G401.6 (cell line): ENCODE measurements around the gene MRPL23.

Experiments
- FAIRE-seq: peaks from 2 replicates; lab custom pipeline; 2012; peaks lifted over from hg19 to GRCh38; lab: Jason Lieb, UNC

The MRPL23 gene

DNA sequence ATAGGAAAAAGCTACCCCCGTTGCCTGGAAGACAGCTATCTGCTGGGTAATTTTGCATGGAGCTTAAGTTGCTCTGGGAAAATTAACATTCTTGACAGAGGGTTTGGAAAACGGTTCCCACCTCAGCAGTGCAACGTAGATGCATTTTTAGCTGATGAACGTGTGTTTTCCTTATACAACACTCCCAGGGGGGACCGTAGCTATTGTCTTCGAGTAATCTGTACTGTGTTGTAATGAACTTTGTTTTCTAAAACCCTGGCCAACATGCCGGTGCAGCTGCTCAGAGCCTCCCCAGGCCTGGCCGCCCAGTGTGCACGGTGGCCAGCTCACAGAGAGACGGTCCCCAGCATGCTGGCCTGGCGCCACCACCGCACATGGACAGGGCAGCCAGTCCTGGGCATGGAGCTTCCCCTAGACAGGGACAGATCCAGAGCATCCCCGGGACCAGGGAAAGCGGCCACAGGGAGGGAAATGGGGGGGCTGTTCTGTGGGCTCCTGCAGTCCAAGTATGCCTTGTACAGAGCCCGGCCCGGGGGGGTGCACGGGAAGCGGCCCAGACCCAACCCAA lies 25.5 kb upstream of the MRPL23 start:
- FAIRE-seq: no peak

- FAIRE-seq: no peak
These were observed 24.6 kb upstream of the MRPL23 start for GRCh38 chr11:1922481-1923081.

DNA sequence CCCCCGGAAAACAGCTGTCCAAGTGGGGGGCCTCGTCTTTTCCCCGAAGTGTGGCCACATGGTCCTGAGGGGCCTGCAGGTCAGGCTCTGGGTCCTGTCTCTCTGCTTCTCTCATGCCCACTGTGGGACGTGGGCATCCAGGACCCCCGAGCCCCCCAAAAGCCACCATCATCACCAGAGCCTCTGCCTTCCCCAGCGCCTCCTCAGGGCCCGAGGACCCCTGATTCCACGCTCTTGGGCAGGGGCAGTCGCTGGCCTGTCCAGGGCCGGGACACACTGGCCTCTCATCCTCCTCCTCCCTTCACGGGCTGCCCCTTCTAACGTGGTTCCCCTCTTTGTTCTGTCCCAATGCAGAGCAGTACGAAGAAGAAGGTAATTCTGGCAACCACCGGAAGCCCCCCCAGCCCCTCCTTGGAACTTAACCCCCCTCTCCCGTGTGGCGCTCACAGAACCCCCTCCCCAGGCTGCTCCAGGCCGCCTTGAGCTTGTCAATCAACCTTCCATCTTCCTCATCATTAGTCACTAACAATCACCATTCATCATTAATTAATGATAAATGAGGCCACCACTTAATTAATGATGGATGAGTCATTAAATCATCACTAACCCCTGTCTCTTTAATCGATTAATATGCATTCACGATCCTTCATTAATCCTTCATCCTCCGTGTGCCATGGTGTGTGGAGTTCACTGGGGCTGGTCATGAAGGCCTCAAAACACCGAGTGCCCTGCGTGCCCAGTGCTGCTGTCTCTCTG lies 23.8 kb upstream of the MRPL23 start:
- no peak for FAIRE-seq

GRCh38 chr11:1924181-1924580 lies 23.0 kb upstream of the MRPL23 start:
- FAIRE-seq: no peak

DNA sequence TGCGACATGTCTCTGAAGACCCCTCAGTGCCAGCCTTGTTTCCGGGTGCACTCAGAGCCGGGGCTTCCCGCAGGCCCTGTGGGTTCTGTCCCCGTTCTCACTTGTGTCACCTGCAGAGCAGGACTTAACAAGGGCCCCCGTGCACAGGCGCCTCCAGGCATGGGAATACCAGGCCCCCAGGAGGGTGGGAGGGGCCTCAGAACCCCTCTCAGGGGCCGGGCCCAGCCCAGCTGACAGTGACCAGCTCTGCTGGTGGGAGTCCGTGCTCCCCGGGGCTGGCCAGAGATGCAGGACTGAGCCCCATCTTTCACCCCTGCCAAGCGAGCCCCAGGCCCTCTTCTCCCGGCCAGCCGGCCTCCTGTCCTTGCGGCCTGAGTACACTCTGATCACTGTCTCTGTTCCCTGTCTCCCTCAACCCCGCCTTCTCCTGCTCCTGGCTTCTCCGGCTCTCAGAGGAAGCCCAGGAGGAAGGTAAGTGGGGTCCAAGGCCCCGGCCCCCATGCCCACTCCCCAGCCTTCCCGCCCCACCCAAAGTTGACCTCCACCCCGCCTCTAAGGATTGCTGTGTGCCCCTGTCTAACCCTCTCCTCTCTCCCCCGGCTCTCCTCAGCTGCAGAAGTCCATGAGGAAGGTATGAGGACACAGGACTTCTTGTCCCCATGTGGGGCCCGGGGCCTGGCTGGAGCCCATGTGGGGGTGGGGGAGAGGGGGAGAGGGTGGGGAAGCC lies 22.3 kb upstream of the MRPL23 start:
- FAIRE-seq: no peak

DNA sequence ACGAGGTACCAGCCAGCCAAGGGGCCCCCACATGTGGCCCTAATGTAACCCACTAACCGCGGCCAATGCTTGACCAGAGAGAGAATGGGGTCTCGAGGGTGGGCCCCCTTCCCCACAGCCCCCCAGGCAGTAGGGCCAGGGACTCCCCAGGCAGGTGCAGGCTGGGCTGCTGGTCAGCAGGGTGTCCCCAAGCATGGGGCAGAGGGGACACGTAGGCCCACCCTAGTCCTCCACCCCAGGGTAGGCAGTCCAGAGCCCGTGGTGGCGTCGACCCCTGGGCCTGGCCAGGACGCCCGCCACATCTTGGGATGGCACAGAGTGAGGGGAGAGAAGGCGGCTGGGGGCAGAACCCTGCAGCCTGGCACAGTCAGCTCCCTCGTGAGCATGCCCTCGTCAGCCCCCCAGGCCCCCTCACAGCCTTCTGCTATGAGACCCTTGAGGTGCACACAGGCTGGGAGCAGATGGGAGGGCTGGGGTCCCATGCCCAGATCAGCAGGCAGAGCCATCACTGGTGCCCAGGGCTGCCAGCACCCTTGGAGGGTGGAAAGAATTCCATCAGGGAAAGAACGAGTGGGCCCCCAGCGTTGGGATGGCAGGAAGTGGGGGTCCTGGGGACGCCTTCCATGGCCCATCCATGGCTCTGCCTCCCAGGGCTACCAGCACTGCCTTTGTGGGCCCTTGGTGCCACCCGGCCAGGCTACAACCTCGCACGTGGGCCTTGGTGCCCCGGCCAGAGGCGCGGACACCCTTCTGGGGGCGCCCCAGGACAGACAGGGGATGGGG lies 21.6 kb upstream of the MRPL23 start:
- no peak for FAIRE-seq

DNA sequence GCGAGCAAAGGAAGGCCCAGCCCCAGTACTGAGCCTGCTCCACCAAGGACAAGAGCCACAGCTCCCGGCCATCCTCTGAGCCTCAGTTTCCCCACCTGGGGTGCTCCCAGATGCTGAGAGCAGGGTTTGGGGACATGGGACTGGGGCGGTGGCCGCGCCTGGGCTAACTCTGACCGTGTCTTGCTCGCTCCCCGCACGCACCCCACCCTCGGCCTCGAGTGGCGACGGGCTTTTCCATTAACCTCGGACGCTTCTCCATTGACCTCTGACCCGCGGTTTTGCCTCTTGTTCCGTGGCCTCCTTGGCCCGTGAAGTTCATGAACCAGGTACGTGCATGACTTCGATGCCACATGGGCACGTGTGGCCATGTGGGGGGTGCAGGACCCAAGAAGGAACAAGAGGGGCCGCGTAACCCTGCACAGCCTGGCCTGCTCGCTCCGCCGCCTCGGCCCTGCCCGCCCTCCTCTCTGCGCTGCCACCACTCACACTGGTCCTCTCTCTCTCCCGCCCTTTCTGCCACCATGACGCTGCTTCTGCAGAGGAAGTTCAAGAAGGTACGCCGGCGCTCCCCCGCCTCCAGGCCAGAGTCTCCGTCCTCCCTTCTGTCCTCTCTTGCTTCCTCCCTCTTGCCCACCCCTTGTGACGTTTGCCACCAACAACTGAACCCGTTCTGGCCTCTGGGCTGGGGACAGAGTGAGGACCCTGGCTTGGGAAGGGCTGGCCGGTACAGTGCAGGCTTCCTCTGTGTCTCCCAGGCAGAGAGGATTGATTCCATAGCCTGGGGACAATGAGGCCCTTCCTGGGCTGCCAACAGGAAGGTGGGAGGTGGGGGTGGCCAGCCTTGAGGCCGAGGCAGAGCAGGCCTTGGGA lies 20.7 kb upstream of the MRPL23 start:
- no peak for FAIRE-seq

- no peak for FAIRE-seq
These were observed 19.9 kb upstream of the MRPL23 start for GRCh38 chr11:1927026-1927847.

- no peak for FAIRE-seq
These were observed 19.2 kb upstream of the MRPL23 start for GRCh38 chr11:1927848-1928469.

GRCh38 chr11:1928470-1928890 lies 18.7 kb upstream of the MRPL23 start:
- FAIRE-seq: no peak

DNA sequence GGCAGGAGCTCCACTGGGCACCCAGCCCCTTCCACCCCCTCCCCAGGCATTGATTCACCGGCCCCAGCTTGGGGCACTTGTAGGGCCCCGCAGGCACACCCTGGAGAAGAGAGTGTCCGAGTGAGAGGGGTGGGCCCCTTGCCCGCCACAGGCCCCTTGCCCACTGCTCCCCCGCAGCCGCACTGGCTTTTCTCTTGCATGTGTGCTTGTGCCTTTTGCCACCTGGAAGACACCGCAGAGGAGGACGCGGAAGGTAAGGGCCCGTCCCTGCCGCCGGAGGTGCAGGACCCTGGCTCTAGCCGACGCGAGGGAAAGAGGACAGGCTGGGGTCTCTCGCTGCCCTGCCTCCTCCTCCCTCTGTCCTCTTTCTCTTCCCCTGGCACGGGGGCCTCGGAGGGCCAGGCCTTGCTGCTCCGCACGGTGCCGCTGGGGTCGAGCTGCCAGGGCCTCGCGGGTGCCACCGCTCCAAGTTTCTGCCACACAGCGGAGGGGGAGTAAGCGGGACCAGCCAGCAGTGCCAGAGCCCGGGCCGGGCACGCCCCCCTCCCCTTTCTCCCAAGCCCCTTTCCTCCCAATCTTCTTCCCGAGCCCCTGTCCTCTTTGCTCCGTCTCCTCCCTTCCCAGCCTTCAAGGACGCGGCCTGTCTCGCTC lies 18.1 kb upstream of the MRPL23 start:
- no peak for FAIRE-seq

- FAIRE-seq: no peak
These were observed 17.3 kb upstream of the MRPL23 start for GRCh38 chr11:1929621-1930461.

DNA sequence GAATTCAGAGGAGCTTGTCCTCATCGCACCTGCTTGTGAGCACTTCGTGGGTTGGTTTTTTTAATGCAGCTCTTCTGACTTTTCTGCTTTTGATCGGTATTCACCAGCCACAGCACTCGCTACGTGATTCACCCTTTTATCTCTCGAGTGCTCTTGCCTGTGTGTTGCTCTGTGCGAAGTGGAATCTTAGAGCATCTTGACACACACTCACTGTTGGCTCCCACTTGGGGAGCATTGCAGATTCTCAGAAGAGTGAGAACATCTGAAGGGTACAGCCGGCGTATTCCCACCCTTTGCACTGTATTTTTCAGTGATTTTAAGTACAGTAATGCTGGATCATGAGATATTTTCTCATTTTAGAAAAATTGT lies 16.7 kb upstream of the MRPL23 start:
- FAIRE-seq: no peak

DNA sequence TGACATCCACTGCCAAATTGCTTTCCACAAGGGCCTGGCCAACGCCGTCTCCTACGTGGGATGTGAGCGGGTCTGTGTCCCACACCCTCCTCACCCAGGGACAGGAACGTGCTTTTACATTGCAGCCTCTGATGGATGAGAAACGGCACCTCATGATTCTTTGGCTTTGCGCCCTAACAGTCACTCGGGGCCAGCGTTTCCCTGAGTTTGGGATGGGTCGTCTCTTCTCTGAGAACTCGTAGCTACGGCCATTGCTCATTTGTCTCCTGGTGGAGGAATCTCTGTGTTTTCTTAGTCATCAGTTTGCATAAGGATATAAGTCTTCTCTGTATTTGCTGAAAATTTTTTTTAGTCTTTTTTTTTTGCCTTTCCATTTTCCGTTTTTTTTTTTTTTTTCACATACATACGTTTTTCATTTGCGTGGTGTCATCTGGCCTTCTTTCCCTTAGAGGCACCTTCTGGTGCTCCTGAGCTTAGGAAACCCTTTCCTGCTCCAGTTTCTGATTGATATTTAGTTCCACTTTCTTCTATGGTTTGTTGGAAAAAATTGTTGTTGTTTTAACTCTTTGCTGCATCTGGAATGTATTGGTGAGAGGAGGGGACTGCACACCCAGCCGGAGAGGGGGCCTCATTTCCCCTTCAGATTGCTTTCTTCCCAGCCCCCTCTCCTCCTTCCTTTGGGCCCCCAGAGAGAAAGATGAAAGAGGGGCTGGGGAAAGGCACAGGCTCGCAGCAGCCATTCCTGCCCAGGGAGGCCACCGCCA lies 15.6 kb upstream of the MRPL23 start:
- FAIRE-seq: no peak

DNA sequence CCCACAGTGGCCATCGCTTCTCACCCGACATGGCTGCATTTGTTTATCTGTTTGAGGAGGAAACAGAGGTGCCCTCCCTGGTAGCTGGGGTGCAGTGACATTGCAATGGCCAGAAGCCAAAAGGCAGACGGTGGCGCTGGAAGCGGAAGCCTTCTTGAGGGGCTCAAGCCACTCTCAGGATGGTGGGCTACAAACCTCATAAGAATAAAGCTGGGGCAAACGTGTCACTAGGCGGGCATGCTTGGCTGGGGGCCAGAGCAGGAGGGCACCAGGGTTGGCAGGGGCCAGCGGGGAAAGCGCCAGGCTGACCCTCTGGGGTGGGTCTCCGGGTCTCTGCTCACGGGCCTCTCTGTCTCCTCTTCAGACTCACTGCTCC lies 15.0 kb upstream of the MRPL23 start:
- FAIRE-seq: no peak

DNA sequence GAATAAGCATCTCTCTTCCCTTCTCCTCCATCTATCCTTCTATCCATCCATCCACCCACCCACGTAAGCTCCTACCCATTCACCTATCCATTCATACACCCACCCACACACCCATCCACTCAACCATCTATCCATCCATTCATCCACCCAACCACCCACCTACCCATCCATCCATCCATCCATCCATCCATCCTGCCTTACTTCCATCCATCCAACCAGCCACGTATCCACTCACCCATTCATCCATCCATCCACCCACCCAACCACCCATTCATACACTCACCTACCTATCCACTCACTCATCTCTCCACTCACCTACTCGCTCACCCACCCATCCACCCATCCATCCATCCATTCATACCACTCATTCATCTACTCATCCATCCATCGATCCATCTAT lies 14.5 kb upstream of the MRPL23 start:
- no peak for FAIRE-seq

- FAIRE-seq: no peak
These were observed 13.5 kb upstream of the MRPL23 start for GRCh38 chr11:1933416-1934334.
